GM21737 (cell line): Measurements from ENCODE around the gene ZBTB45.

Source experiments
- ATAC-seq: cut with Tn5 transposase; IDR thresholded peaks from one replicate; pipeline ENCODE4 v1.9.1; 2021; ENCODE audit warnings: mild to moderate bottlenecking, moderate library complexity; ENCODE audit not compliant: unreplicated experiment

The ZBTB45 gene

DNA sequence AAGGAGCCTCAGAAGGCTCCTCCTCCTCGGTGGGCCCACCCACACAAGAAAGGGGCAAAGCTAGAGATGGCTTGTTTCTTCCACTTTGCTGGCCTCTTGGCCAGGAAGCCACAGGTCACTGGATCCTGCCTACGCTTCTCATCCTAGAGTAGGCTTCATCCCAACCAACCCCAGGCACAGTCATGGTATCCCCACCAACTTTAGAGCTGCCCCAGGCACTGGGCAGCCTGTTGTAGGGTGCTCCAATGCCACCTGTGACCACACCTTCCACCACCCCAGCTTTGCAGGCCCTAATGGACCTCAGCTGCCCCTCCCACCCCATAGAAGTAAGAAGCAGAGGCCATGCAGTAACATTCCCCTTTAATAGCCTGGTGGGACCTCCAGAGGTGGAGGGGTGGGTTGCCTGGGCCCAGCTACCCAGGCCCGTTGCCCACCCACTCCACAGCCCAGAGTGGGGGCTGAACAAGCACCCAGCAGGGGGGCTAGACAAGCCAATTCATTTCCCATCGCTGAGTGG, 35.8 kb upstream of the ZBTB45 start:
- ATAC-seq, result no peak

GRCh38 chr19:58554494-58555368, 35.1 kb upstream of the ZBTB45 start, which contains the start of gene CHMP2A:
Gene CHMP2A (minus strand): TSS chr19:58555105. CDS start chr19:58554212, 893 bp downstream.
- ATAC-seq, result peak; percentile 30

DNA sequence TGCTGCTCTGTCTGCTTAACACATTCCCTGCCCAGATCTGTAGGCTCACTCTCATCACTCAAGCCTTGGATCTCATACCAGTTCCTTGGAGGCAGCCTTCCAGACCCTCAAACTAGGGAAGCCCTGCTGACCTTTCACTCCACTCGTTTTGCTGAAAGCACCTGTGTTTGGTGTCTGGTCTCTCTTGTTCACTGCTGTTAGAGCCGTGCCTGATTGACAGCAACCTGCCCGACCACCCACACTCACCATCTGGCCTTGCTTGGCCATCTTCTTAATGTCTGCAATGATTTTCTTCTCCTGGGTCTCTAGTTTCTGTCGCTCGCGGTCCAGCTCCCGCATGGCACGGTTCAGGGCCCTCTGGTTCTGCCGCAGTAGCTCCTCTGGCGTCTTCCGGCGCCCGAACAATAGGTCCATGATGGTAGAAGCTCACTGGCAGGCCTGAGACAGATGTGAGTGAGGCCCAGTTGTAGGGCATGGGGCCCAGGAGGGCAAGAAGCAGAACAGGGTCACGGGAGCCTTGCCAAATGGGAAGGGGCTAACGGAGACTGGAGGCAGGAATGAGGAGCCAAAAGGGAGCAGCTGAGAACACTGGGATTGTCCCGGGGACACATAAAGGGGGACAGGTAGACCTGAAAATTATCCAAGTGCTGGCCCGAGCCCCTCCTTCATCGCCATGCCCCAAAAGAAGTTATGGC, 34.3 kb upstream of the ZBTB45 start:
- no peak for ATAC-seq

- ATAC-seq, result no peak
Observed at GRCh38 chr19:58552655-58553054, 33.0 kb upstream of the ZBTB45 start.

- no peak for ATAC-seq
Observed at GRCh38 chr19:58551577-58552471, 32.2 kb upstream of the ZBTB45 start.

- no peak for ATAC-seq
Observed at GRCh38 chr19:58551123-58551497, 31.5 kb upstream of the ZBTB45 start.

- no peak for ATAC-seq
Observed at GRCh38 chr19:58550362-58551122, 30.9 kb upstream of the ZBTB45 start.

GRCh38 chr19:58549664-58550361, 30.2 kb upstream of the ZBTB45 start:
- no peak for ATAC-seq

- no peak for ATAC-seq
Observed at GRCh38 chr19:58548859-58549663, 29.5 kb upstream of the ZBTB45 start.

GRCh38 chr19:58547323-58548312, 28.0 kb upstream of the ZBTB45 start:
- no peak for ATAC-seq

DNA sequence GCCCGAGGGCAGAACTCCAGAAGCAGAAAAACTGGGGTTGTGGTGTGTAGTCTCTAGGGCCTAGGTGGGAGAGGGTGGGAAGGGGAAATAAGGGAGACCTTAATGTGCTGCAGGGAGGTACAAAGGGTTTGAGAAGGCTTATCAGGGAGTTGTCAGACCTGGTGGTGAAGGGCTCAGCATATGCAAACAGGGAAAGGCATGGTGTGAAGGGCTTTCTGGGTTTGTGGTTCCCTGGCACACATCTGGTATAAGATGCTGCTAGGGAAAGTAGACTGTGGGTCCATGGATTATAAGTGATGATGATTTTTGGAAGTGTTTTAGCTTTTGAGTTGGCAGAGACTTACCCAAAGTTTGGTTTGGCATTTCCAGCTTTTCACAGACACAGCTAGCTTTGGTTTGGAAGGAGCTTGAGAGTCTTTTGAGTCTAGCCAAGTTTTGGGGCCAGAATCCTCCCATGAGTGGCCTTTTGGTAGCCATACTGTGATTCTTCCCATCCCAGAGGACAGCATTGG, 26.5 kb upstream of the ZBTB45 start:
- ATAC-seq, result no peak

GRCh38 chr19:58545286-58546018, 25.8 kb upstream of the ZBTB45 start:
- no peak for ATAC-seq

DNA sequence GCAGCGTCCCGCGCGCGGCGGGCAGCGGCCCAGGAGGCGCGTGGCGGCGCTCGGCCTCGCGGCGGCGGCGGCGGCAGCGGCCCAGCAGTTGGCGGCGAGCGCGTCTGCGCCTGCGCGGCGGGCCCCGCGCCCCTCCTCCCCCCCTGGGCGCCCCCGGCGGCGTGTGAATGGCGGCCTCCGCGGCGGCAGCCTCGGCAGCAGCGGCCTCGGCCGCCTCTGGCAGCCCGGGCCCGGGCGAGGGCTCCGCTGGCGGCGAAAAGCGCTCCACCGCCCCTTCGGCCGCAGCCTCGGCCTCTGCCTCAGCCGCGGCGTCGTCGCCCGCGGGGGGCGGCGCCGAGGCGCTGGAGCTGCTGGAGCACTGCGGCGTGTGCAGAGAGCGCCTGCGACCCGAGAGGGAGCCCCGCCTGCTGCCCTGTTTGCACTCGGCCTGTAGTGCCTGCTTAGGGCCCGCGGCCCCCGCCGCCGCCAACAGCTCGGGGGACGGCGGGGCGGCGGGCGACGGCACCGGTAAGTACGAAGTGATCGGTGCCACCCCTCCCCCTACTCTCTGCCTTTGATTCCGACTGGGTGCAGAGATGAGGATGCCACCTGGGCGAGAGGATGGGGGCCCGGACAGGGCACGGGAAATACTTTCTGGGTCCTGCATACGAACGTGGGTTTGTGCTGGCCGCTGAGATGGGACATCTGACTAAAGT, 25.1 kb upstream of the ZBTB45 start:
- ATAC-seq, result peak; percentile 38

DNA sequence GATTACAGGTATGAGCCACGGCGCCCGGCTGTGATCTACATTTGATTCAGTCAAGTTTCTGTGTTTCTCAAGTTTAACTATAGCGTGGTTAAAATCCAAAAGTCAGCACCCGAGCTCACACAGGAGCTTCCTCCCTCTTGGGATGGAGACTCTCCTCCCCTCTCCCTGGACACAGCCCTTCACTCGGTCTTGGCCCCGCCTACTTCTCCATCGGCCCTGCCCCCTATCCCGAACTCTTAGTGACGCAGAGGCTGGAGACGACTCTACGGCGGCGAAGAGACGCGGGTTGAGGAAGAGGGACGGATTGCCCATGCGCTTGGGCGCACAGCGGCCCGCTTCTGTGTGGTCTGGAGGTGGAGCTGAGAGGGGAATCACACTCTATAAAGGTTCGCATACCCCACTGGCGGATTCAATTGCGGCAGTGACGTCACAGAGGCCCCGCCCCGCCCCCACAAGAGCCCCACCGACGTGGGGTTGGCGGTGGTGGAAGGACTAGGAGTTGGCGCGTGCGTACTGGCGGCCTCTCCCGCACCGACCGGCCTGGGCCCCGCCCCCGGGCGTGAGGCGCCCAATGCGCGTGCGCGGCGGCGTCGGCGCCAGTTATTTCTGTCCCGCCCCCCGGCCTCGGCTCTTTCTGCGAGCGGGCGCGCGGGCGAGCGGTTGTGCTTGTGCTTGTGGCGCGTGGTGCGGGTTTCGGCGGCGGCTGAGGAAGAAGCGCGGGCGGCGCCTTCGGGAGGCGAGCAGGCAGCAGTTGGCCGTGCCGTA, 24.4 kb upstream of the ZBTB45 start, which contains the start of gene TRIM28:
Gene TRIM28 (plus strand): TSS at position 239 of the 765 bp plus-strand sequence. CDS start 694 bp downstream, outside the sequence.
- peak; percentile 84 for ATAC-seq
